ENCODE measurements around the gene ZNF618.
A peak's percentile ranks its signal among the peaks of the same experiment; 100 is the strongest.

Gene ZNF618

GRCh38 chr9:113912816-113913215, 36.7 kb downstream of the ZNF618 start:
- DNase-seq, result peak; percentile 38

DNA sequence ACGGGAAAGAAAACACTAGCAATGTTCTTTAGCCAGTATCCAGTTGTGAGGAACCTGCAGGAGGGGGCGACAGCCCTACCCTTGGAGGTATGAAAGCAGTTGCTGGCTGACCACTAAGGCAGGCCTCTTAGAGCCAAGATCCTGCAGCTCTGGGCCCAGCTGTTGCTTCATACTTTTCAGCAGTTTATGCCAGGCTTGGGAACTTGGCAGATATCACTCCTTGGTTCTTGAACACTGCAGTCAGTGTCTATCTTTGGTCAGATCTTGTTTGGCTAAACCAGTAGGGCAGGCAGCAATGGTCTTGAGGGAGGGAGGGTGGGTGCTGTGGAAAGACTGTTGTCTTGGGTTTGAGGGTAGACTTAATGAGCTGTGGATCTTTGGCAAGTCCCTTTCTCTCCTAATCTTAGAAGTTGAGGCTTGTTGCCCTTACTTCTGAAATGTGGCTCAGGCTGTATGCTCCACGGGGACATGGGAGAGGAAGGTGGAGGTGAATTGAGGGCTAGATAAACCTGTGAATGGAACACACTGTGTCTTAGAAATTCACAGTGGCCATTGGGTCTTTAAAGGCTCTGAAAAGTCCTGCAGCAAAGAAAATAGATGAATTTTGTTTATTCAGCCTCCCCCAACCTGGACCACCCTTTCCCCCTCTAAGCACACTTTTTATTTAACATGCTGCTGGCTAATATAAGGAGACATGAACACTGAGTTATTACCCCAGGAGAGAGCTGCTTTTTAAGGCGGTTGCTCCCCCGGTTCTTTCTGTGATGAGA, 37.5 kb downstream of the ZNF618 start:
- DNase-seq, result no peak

GRCh38 chr9:113914517-113914916, 38.4 kb downstream of the ZNF618 start:
- DNase-seq, result peak; percentile 51

- DNase-seq, result no peak
Observed at GRCh38 chr9:113915817-113916434, 39.8 kb downstream of the ZNF618 start.

DNA sequence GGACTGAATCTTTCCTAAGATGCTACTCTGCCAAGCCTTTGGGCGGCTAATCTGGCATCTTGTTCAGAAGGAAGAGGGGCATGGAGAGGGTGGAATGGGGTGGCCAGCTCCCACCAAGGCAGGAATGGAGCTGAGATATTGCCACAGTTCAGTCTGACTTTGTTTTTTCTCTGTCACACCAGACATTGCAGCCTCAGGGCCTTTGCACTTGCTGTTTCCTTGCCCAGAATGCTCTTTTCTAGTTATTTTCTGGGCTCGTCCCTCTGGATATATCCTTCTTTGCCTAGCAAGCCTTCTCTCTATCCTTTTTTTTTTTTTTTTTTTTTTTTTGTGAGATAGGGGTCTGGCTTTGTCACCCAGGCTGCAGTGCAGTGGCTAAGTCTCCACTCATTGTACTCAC, 40.8 kb downstream of the ZNF618 start:
- no peak for DNase-seq

- DNase-seq, result no peak
Observed at GRCh38 chr9:113918697-113919350, 42.7 kb downstream of the ZNF618 start.

DNA sequence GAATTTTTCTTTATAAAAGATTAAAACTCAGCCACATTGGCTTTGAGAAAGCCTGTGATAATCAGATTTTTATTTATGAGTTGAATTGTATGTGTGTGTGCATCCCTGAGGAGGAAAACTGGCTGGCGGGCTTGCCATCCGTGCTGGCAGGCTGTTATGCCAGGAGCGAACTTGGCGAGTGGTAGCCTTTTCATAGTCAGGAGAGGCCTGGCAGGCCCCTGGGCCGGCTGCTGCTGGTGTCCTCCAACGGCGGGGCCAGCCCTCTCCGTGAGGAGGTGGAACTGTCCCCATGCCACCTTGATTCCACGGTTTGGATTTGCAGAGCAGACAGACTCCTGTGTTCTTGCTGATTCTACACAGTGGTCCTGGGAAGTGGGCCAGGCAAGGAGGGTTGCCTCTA, 43.3 kb downstream of the ZNF618 start:
- no peak for DNase-seq

- no peak for DNase-seq
Observed at GRCh38 chr9:113919871-113920270, 43.8 kb downstream of the ZNF618 start.

DNA sequence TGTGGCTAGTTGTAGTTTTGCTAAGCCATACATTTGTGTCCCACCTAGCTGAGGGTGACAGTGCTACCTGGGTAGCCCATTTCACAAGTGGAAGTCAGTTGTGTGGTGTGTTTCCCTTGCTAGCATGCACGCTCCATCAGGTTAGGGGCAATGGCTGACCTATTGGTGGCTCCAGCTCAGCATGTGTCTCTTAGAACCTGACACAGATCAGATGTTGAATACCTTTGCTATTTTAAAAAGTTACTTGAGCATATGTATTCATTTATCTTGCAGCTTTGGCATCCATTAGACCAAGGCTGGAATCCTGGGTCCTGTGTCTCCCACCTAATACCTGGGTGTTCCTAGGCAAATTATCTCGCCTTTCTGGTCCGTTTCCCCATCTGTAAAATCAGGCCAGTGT, 44.8 kb downstream of the ZNF618 start:
- DNase-seq, result no peak

DNA sequence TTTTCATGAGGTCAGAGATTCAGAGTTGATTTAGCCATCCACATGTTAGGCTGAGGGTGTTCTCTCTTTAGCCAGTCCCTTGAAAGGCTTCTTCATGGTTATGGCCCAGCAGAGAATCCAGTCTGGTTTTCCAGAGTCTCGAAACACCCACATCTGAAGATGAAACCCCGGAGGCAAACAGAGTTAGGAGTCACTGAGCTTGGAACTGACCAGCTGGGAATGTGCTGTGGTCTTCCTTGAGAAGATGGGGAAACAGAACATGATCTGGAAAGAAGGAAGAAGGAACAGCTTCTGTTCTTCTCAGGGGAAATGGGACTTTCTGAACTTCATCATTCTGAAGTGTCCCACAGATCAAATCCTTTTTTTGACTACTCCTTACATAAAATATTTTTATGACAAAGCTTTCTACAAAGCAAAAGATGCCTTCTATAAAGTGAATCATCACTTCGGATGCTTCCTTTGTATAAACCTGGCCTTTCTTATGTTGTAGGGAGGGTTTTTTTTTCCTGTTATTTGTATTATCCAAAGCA, 45.4 kb downstream of the ZNF618 start:
- DNase-seq, result no peak

DNA sequence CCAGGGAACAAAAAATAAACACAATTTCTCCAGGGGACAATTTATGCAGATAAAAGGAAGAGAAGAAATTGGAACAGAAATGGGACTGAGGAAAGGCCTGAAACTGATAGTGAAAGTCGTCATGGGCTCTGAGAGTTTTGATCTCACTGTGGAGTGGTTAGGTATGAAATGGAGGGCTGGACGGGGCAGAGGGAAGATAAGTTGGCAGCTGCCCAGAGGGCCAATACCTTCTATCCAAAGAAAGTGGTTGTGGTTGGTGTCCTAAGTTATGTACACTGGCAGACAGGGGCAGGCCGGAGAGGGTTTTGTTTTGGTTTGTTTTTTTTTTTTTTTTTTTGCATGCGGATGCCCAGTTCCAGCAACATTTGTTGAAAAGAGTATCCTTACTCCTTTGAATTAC, 46.1 kb downstream of the ZNF618 start:
- DNase-seq, result no peak

- no peak for DNase-seq
Observed at GRCh38 chr9:113926211-113926610, 50.1 kb downstream of the ZNF618 start.

GRCh38 chr9:113927277-113927676, 51.2 kb downstream of the ZNF618 start:
- no peak for DNase-seq

DNA sequence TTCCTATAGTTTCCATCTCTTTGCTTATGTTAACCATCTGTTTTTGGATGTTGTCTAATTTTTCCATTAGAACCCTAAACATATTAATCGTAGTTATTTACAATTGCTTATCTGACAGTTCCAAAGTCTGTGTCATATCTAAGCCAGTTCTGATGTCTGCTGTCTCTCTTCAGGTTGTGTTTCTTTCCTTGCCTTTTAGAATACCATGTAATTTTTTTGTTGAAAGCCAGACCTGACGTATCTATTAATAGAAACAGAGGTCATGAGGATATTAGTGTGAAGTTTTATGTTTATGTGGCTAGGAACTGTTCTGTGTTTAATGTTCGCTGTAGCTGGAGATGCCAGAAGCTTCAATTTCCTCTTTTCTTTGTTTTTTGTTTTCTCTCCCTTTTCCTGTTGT, 52.2 kb downstream of the ZNF618 start:
- DNase-seq, result no peak

- no peak for DNase-seq
Observed at GRCh38 chr9:113929634-113930389, 53.7 kb downstream of the ZNF618 start.

DNA sequence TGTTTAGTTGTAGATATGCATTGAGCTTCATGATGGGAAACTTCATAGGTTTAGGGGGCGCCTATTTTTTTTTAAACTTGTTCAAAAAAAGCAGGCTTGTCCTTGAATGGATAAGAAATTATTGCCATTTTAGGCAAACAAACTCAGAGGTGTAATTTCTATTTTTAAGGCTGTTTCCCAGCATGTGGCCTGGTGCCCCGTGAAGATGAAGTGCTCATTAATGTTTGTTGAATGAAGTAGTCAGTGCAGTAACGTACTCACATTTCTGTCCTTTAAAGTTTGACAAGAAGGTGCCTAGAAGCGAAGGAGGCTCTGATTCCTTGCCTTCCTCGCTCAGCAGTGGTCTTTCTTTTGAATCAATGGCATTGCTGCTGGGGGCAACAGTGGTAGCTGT, 54.3 kb downstream of the ZNF618 start:
- DNase-seq, result peak; percentile 17

DNA sequence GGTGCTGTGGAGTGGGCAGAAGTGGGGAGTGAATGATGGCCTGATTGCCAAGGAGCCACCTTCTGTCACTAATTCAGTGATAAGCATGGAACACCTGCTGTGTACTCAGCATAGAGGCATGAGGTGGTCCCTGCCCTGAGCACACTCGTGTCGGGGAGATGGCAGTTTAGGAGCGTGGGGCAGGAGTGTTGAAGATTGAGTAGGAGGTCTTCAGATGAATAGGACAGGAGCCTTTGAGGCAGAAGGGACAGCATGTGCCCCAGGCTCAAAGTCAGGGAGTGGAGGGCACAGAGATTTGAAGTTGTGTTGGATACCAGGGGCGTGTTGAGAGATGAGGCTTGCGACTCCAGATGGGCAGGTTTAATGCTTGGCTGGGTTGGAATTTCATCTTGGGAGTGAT, 55.0 kb downstream of the ZNF618 start:
- peak; percentile 90 for DNase-seq

DNA sequence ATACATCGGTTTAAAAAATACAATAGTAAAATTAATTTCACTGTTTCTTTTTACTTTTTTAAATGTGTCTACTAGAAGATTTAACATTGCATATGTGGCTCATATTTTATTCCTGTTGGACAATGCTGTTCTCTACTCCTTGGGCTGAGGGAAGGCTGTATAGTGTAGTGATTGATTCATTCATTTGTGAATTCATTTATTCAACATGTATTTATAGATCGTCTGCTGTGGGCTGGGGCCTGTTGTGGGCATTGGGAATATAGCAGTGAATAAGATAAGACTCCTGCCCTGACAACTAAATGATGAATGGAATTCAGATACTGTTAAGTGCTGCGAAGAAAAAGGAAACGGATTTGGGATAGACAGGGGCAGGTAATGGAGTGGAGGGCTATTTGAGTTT, 55.7 kb downstream of the ZNF618 start:
- DNase-seq, result no peak

DNA sequence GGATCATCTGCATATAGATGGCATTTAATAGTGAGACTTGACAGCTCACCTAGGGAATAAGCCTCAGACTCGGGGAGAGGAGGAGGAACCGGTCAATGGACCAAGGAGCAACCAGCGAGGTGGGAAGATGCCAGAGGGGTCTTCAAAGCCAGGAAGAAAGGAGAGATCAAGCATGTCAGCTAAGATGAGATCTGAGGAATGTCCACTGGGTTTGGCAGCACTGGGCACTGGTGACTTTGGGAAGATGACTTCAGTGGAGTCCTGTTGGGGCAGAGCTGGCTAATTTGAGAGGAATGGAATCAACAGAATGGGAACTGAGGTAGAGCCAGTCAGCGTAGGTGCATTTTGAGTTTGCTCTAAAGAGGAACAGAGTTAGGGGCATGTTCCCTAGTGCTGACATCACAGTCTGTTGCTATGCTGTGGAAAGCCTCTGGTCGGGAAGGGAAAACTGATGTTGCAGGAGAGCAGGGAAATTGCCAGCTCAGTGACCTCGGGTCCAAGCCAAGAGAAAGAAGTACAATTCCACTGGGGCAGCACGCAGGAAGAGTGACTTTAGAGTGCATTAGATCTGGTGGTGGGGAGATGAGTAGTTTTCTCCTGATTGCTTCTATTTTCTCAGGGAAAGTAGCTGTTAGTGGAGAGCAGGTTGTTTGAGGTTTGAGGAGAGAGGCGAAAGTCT, 56.9 kb downstream of the ZNF618 start:
- no peak for DNase-seq

GRCh38 chr9:113933671-113934070, 57.6 kb downstream of the ZNF618 start:
- no peak for DNase-seq

DNA sequence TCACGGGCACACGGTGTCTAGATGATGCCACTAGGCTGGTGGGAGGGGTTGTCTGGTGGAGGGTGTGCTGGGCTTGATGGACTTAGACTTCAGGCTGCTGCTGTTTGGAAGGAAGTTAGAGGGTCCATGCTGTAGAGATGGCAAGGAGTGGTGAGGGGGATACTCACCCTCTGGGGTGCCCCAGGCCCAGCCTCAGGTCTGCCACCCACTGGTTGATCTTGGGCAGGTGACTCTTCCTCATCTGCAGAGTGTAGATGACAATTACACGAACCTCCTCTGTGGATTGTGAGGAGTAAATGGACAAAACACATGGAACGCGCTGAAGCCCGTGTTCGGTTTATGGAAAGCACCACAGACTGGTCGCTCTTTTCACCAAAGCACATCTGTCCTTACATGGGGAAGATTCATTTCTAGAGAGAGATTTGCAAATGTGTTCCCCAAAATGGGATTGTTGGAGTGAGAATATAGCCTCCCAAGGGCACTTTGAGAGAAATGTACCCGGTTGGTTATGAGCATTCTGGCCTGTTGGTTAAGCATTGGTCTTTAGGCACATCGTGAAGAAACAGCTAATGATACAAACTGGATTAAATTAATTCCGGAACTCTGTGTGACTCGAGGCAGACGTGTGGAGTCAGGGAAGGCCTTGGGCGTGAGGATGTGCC, 58.2 kb downstream of the ZNF618 start:
- DNase-seq, result no peak
